Measurements from ENCODE around the gene ADI1. TPM values are rescaled to one million over a fixed set of nuclear protein-coding genes. Genes with fewer than 3 reads are reported as not detected.

The ADI1 gene, protein sequence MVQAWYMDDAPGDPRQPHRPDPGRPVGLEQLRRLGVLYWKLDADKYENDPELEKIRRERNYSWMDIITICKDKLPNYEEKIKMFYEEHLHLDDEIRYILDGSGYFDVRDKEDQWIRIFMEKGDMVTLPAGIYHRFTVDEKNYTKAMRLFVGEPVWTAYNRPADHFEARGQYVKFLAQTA
- total RNA-seq, result 44.1 and 51.8 TPM in 2 replicates

DNA sequence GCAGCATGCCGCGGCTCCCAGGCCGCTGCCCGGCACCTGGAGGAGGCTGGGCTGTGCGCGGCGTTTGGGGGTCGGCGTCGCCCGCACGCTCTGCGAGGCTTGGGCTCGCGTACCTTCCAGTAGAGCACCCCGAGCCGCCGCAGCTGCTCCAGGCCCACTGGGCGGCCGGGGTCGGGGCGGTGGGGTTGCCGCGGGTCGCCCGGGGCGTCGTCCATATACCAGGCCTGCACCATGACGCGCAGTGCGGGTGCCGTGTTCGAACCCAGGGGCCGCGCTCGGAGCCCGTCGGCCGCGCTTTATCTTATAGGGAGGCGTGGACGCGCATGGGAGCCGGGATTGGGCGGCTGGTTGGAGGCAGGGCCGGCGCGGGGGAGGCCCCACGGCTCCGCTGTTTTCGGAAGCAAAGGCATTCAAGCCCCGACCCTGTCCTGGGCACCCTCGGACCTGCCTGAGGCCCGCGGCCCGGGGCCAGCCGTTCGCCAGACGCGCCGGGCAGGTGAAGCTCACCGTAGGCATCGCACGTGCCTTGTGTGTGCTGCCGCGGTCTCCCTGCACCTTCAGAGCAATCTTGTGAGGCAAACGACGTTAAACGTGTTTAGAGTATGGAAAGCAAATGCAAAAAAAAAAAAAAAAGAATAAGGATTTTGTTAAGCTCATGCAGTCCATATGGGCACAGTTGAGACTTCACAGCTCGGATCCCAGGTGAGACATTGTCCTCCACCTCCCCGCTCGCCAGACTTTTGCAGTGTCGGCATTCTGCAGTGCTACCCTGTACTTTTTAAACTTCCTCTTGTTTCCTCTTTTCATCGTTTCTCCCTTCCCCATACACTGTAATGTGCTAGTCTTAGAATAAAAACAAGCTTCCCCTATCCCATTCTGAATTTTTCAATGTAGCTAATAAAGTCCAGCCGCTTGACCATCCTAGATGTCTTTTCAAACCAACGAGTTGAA, at the start of gene ADI1:
TSS of gene ADI1 (minus strand) at position 277 of the 951 bp plus-strand sequence. CDS start at position 233, 44 bp downstream.

GRCh38 chr2:3558205-3559014, 39.1 kb upstream of the ADI1 start, which contains the start of gene RNASEH1:
Gene RNASEH1, minus strand, starts transcription at chr2:3558333. Its CDS starts 73 bp downstream, at chr2:3558260.

Other genes with a start within 250 kb of the ADI1 start
- 16.5 and 37.5 TPM in 2 replicates for gene EIPR1, start 141.7 kb downstream of the ADI1 start, total RNA-seq
- 53.9 and 75.2 TPM in 2 replicates for gene TRAPPC12, start 139.8 kb downstream of the ADI1 start, total RNA-seq
- 26.1 and 26.6 TPM in 2 replicates for gene RNASEH1, start 38.8 kb upstream of the ADI1 start, total RNA-seq
- 2,656 and 5,317 TPM in 2 replicates for gene RPS7, start 55.7 kb upstream of the ADI1 start, total RNA-seq
- gene COLEC11, start 75.6 kb upstream of the ADI1 start, total RNA-seq, result 2.9 and 3.5 TPM in 2 replicates
- not detected in 2 replicates for gene ALLC, start 138.7 kb upstream of the ADI1 start, total RNA-seq
- gene DCDC2C, start 184.0 kb upstream of the ADI1 start, total RNA-seq, result not detected in 2 replicates

All from epithelial cell of alveolus of lung (primary cell).